KOPT-K1 (cell line): ENCODE data around the gene TRAM2.

ENCODE experiments used
- H3K27ac ChIP-seq: fragments of 200-600 bp; sonication (generic); 2 replicates; pipeline ENCODE4 v1.5.1; 2016; ENCODE audit warnings: antibody characterized with exemption, mild to moderate bottlenecking, low read depth, low read length; ENCODE audit not compliant: poor library complexity, severe bottlenecking
- H3K36me3 ChIP-seq: fragments of 200-600 bp; sonication (generic); 2 replicates; pipeline ENCODE4 v1.5.1; 2017; ENCODE audit warnings: antibody characterized with exemption, mild to moderate bottlenecking, low read length, moderate library complexity; ENCODE audit not compliant: insufficient read depth
- H3K9me3 ChIP-seq: fragments of 200-600 bp; sonication (generic); 2 replicates; pipeline ENCODE4 v1.5.1; 2017; ENCODE audit warnings: antibody characterized with exemption, low read length, mild to moderate bottlenecking; ENCODE audit not compliant: insufficient read depth, poor library complexity, severe bottlenecking

TRAM2 gene

DNA sequence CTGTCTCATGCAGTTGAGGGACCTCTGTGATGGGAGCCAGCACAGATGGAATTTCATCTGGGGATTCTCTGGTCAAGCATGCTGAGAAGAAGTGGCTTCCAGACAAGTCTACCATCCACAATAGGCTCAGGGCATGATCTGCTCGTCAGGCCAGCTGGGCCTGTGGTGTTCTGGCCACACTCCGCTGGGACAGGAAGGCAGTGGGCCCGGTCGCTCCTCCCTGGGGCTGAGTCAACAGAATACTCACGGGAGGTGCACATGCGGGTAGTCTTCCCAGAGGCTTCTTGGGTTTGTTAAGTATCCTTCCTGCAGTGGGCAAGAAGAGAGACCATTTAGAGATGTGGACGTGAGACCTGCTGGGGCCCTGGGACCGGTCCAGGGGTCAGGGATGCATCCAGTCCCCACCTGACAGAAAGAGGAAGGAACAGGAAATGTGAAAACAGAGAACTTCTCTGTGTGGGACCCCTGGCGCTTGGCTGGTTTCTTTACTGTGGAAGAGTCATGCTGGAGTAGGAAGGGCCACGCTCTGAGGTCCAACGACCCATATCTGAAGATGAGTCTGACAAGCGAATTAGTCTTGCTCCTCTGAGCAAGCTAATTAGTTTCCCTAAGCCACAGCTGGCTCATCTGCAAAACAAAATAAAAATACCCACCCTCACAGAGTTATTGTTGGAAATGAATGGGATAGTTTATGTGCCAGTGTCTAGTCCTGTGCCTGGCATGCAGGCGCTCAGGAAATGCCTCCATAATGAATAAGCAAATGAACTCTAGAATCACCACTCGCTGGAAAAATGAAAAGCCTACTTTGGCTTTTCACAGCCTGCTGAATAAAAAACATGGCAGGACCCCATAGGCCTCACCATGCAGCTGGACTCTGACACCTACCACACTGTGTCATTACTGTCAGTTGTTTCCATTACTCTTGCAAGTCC lies 67.3 kb downstream of the TRAM2 start:
- Histone ChIP-seq H3K27ac (no peak overlapping the region), H3K36me3 (peaks cover 48% of the 10 kb centered on the region), H3K9me3 (no peaks in the 10 kb centered on the region)

DNA sequence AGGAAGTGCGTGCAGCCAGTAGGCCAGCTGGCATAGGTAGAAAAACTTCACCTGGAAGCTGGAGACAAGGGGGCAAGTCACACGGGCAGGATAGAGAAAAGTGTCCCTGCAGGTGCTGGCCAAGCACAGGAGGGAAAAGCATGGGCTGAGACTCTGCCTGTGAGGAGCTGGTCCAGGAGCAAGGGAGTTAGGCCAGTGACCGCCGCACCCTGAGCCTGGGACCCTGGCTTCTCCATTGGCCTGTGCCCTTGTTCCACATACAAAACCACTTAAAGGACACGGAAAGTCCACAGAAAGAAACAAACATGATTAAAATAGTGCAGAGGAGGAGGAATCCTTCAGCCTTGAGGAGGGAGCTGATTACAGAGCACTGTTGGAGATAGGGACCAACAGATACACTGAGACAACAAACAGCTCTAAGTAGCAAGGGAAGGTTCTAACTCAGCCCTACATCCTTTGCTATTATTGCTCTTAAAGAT lies 68.6 kb downstream of the TRAM2 start:
- Histone ChIP-seq H3K36me3 (peaks cover 44% of the 10 kb centered on the region), H3K27ac (no peak overlapping the region), H3K9me3 (no peaks in the 10 kb centered on the region)

DNA sequence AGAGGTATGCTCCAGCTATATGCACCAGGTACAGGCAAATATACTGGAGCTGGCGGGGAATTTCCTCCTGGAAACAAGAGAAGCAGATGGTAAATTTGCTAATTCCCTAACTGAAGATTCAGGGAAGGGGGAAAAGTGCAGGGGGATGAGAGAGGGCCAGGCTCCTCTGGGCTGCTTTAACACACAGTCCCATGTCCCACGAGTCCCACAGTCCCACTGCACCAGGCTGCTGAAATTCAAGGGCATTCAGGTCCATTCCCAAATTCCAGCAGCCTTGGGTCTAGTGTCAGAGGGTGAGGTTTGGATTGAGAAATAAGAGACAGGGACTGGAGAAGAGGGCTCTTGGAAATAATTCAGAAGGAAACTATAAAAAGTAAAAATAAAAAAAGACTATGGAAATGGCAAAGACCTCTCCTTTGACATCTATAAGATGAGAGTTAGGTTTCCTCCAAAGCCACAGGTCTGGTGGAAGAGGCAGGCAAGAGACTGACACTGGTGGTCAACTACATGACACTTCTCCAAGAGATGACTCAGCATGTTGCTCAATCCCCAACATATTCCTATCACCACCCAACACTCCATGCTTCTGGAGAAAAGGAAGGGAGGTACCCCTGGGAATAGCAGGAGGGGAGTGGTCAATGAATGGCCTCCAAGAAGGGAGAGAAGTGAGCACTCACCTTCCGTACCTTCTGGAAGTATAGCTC lies 69.2 kb downstream of the TRAM2 start:
- Histone ChIP-seq H3K27ac (no peak overlapping the region), H3K36me3 (peaks cover 44% of the 10 kb centered on the region)

DNA sequence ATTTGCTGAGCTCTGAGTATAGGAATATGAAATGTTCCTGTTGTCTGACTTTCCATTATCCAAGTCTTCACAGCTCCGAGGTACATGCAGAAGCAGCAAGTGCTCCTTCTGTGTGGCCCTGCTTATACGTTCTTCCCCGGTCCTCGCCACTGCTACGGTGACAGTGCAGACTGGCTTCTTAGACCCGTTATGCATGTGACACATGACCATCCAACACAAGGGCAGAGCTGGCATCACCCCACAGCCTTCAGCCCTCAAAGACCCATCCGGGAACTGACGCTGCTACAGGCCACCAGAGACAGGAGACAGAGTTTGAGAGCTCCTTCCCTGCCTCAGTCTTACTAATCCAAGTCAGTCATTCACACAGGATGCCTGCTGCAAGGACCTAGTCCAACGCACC lies 70.4 kb downstream of the TRAM2 start:
- Histone ChIP-seq H3K36me3 (peaks cover 49% of the 10 kb centered on the region), H3K9me3 (no peaks in the 10 kb centered on the region), H3K27ac (no peak overlapping the region)

More for the DNA sequence above, 69.2 kb downstream of the TRAM2 start:
- no peaks in the 10 kb centered on the region for H3K9me3 ChIP-seq

DNA sequence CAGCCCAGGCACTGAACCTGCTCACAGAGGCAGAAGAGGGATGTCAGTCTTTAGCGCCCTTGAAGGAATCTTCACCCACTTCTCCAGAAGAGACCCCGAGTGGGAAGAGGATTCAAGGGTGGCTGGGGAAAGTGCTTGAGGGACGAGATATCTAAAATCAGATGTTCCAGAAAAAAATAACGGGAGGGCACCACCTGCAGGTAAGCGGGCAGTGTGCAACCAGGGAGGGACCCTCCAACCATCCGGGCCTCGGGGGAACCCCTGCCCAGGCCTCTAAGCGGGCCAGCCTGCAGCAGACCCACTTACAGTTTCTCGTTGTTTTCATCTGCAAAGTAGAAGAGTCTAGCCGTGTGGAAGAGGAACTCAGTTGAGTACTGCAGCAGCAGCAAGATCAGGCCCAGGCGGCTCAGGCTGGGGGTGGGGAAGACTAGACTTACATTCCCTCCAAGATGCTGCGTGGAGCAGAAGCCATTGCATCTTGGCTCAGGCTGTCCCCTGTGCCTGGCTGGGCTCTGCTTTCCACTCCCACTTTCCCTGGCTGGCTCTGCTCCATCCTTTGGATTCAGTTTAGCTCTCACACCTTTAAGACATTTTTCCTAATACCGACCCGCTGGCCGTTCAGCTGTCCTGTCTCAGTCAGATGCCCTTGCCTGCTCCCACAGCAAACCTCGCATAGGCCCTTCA lies 71.0 kb downstream of the TRAM2 start:
- Histone ChIP-seq H3K27ac (no peak overlapping the region), H3K9me3 (no peaks in the 10 kb centered on the region), H3K36me3 (peaks cover 44% of the 10 kb centered on the region)

DNA sequence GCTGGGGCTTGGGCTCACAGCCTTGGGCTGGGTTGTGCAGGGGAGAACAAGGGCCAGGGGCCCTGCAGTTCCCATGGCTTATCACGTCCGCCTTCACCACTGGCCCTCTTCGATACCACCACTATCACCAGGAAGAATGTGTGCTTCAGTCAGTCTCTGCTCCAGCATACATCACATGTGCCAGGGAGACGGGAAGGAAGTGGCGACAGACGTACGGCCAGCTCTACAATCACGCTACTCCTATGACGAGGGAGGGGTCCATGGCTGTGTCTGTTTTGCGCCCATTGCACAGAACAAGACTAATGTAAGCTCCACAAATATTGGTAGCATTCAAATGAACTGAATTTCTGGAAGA lies 72.1 kb downstream of the TRAM2 start:
- Histone ChIP-seq H3K27ac (no peak overlapping the region), H3K36me3 (peaks cover 44% of the 10 kb centered on the region; the same call in 1 of the 2 replicates), H3K9me3 (no peaks in the 10 kb centered on the region)

DNA sequence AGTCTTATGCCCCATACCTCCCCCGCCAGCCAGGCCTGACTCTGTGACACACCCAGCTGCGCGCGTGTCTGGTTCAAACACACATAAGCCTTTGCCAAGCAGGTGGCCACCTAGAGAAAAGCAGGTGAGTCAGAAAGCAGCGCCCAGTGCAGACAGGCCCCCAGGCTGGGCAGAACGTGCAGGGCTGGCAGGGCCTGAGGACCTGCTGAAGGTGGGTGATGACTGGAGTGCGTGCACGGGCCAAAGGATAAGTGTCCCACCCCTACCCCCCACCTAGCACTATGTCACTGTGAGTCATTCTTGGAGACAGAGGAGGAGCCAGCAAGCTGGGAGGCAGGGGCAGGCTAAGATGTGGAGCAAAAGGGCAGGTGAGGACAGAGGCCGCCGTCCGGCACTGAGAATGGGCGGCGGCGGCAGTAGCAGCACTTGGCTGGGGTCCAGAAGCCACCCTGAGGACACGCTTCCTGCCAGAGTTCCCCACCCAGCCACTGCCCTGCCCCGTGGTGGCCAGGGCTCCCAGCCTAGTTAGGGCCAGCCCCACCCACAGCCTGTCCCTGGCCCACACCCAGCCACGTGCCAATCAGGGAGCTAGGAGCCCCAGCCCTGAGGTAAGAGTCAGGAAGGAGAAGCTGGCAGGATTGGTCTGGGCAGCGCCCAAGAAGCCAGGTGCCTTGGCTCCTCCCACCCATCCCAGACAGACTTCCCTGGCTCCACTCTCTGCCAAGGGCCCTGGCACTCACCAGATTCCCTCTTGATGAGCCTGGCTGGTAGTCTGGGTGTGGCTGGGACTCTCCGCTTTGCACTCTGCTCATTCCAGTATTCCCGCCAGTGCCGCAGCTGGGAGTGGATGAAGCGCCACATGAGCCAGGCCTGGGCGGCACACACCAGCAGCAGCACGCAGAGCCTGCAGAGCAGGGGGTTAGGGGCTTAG lies 72.7 kb downstream of the TRAM2 start:
- H3K27ac ChIP-seq: no peak overlapping the region

DNA sequence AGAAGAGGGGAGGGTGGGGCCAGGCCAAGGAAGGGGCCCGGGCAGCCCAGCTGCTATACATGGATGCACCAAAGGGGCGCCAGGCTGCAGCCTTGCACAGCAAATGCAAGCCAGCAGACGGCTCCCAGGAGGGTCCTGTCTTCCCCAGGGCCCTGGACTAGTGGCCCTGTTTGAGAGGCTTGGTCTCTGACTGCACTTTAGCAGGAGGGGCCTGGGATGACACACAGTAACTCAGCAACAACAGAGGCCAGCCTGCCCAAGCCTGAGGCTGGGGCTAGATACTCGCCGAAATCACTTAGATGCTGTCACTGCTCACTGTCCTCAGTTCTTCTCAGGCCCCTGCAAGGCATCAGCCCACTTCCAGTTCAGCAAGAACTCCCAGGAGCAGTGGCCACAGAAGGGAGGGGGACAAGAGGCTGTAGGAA lies 73.5 kb downstream of the TRAM2 start:
- Histone ChIP-seq H3K9me3 (no peaks in the 10 kb centered on the region), H3K27ac (no peak overlapping the region), H3K36me3 (peaks cover 32% of the 10 kb centered on the region; the same call in 1 of the 2 replicates)

More for the DNA sequence above, 72.7 kb downstream of the TRAM2 start:
- Histone ChIP-seq H3K36me3 (peaks cover 40% of the 10 kb centered on the region; the same call in 1 of the 2 replicates), H3K9me3 (no peaks in the 10 kb centered on the region)

DNA sequence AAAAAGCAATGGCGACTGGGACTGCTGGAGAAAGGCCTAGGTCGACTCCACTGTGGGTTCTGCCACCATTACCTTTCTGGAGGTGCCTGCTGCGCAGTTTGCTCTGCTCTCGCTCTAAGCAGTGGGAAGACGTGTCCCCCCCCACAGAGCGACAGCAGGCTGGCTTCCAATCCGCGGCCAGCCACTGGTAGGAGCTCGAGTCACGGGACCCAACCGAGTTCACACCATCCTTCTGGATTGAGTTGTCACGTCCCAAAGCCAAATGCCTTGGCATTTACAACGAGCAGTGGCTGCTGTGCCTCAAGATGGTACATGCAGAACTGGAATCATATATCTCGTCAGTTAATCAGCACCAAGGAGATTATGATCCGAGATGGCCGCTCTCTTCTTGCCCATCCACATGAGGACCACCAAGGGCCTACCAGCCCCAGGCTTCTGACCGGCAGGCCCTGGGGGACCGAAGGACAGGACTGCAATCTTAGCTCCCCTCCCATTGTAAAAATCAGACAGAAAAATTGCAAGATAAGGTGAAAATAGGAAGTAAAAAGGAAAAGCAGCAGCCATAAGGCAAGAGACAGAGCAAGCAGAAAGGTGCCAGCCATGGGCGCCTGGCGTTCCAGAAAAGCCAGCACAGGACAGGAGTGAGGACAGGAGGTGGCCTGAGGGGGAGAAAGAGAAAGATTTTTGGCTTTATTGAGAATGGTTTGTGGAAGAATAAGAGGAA lies 74.4 kb downstream of the TRAM2 start:
- no peaks in the 10 kb centered on the region for H3K9me3 ChIP-seq
- no peak overlapping the region for H3K27ac ChIP-seq
- H3K36me3 ChIP-seq: peaks cover 24% of the 10 kb centered on the region; the same call in 1 of the 2 replicates

DNA sequence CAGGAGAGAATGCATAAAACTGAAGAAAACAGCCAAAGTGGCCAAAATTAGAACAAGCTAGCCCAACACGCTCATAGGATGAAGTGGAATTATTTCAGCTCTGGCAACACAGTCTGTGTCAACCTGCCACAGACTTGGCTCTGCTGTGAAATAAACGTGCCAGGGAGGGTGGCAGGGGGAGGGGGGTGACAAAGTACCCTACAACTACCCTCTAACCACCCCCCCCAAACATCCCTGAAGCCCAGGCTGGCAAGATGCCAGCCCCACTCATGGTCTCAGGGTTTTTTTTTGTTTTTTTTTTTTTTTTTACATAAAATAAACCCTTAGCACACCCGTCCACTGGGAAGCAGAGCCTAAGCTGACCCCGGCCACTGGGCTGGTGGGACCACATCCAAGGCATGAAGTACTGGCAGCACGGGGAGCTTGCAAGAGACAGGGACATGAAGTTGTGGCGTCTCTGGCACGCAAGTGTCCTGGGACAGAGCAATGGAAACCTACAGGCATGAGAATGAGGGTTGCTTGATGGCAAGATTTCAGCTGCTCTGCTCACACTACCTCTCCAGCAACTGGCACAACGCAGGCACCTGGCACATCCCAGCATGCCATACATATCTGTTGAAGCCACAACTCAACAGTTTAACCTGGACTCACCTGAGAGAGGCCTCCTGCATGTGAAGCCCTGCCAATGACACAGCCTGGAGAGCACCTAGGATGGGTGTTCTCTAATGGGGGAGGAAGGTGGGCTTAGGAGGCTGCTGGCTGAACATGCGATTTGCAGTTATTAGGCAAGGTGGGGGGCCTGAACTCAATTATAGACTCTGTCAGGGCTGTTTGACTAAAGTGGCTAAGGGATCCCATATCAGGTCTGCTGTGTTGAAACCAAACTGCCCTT lies 76.4 kb downstream of the TRAM2 start:
- Histone ChIP-seq H3K27ac (no peak overlapping the region), H3K9me3 (no peaks in the 10 kb centered on the region), H3K36me3 (peaks cover 9% of the 10 kb centered on the region; the same call in 1 of the 2 replicates)

DNA sequence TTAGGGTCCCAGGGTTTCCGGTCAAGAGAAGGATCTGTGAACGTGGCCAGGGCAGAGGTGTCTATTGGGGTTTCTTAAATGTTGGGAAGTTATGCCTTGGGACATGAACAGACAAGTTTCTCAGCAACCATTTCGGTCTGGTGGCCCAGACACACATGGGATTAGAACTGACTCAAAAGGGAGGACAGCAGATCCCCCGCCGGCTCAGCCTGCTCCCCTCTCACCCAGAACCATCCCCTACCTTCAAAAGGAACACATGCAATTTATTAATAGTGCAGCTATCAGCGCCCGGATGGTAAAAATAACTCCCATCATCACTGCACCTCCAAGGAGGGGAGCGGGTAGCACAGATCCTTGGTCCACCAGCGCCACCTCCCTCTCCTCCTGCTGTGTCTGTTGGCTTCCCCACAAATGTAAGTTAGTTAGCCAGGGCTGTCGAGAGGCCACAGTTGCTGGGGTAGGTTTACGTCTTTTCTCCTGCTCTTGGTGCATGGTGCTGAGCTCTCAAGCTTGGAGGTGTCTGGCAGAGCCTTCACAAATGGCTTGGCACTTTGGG lies 77.1 kb downstream of the TRAM2 start:
- peaks cover 9% of the 10 kb centered on the region; the same call in 1 of the 2 replicates for H3K36me3 ChIP-seq
- H3K27ac ChIP-seq: no peak overlapping the region
- no peaks in the 10 kb centered on the region for H3K9me3 ChIP-seq

DNA sequence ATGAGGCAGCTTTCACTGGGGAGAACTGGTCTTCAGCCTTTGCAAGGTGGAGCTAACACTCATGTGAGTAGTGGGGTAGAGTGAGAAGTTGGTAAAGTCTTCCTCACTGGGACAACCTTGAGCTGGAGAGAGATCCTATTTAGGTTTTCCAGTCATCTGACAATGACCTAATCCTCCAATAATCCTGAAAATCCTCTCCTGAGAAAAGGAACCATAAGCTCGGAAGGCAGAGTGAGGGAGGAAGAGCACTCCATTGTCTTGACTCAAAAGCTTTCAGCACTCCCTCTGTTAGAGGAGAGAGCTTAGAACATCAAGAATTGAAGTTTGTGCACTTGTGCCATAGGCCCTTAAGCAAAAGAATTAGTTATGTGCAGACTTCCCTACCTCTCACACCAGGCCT lies 77.8 kb downstream of the TRAM2 start:
- Histone ChIP-seq H3K9me3 (no peaks in the 10 kb centered on the region), H3K27ac (no peak overlapping the region), H3K36me3 (peaks cover 9% of the 10 kb centered on the region; the same call in 1 of the 2 replicates)
